SK-N-SH treated with all-trans-retinoic acid at 6 μM for 48 hours (cell line): Measurements from ENCODE around the gene PLXNA4.

Experiments used
- ATAC-seq: fragments of 200-7000 bp; cut with Tn5 transposase; 3 replicates; pipeline ENCODE4 v1.9.1; 2020; ENCODE audit warnings: mild to moderate bottlenecking, moderate library complexity
- ARNTL ChIP-seq: fragments of 450-650 bp; formaldehyde crosslinking; IDR thresholded peaks from 2 replicates; pipeline ENCODE4 v1.5.0; 2020; ENCODE audit warnings: low read depth, mild to moderate bottlenecking, moderate library complexity, borderline replicate concordance
- BACH2 ChIP-seq: fragments of 250-450 bp; sonication (Bioruptor Pico); IDR thresholded peaks from 2 replicates; pipeline ENCODE4 v1.9.0; 2021; ENCODE audit warnings: mild to moderate bottlenecking, borderline replicate concordance
- CREB5 ChIP-seq: fragments of 250-450 bp; sonication (Bioruptor Pico); IDR thresholded peaks from 2 replicates; pipeline ENCODE4 v1.5.1; 2020; ENCODE audit warnings: low read depth, mild to moderate bottlenecking, moderate library complexity
- CSDC2 ChIP-seq: fragments of 250-450 bp; sonication (Bioruptor Pico); IDR thresholded peaks from 2 replicates; pipeline ENCODE4 v1.5.0; 2020; ENCODE audit warnings: mild to moderate bottlenecking, moderate library complexity
- CSRNP3 ChIP-seq: fragments of 250-450 bp; sonication (Bioruptor Pico); IDR thresholded peaks from 2 replicates; pipeline ENCODE4 v1.5.1; 2021; ENCODE audit warnings: mild to moderate bottlenecking, moderate library complexity
- ESRRG ChIP-seq: fragments of 250-450 bp; sonication (Bioruptor Pico); IDR thresholded peaks from 2 replicates; pipeline ENCODE4 v1.6.1; 2021; ENCODE audit warnings: mild to moderate bottlenecking
- GLIS3 ChIP-seq: fragments of 250-450 bp; sonication (Bioruptor Pico); IDR thresholded peaks from 2 replicates; pipeline ENCODE4 v1.5.0; 2020; ENCODE audit warnings: mild to moderate bottlenecking, moderate library complexity
- ISL1 ChIP-seq: fragments of 250-450 bp; sonication (Bioruptor Pico); IDR thresholded peaks from 2 replicates; pipeline ENCODE4 v2.1.2; 2022; ENCODE audit warnings: mild to moderate bottlenecking, moderate library complexity
- POU6F1 ChIP-seq: fragments of 250-450 bp; sonication (Bioruptor Pico); IDR thresholded peaks from 2 replicates; pipeline ENCODE4 v1.8.0; 2021; ENCODE audit warnings: low read depth, mild to moderate bottlenecking, moderate library complexity, borderline replicate concordance
- PPARA ChIP-seq: fragments of 250-450 bp; sonication (Bioruptor Pico); IDR thresholded peaks from 2 replicates; pipeline ENCODE4 v1.5.0; 2020; ENCODE audit warnings: mild to moderate bottlenecking, borderline replicate concordance
- RARB ChIP-seq: fragments of 250-450 bp; sonication (Bioruptor Pico); IDR thresholded peaks from 2 replicates; pipeline ENCODE4 v1.8.0; 2021; ENCODE audit warnings: mild to moderate bottlenecking, moderate library complexity
- SNAI2 ChIP-seq: fragments of 250-450 bp; sonication (Bioruptor Pico); IDR thresholded peaks from 2 replicates; pipeline ENCODE4 v1.5.0; 2020; ENCODE audit warnings: mild to moderate bottlenecking, moderate library complexity
- TSHZ2 ChIP-seq: fragments of 250-450 bp; sonication (Bioruptor Pico); IDR thresholded peaks from 2 replicates; pipeline ENCODE4 v1.5.0; 2020; ENCODE audit warnings: mild to moderate bottlenecking, moderate library complexity
- ZC3H10 ChIP-seq: fragments of 250-450 bp; sonication (Bioruptor Pico); IDR thresholded peaks from 2 replicates; pipeline ENCODE4 v1.5.1; 2021; ENCODE audit warnings: mild to moderate bottlenecking, moderate library complexity
- ZFP3 ChIP-seq: fragments of 250-450 bp; sonication (Bioruptor Pico); IDR thresholded peaks from 2 replicates; pipeline ENCODE4 v1.5.0; 2020; ENCODE audit warnings: mild to moderate bottlenecking, moderate library complexity
- ZNF8 ChIP-seq: fragments of 450-650 bp; formaldehyde crosslinking; IDR thresholded peaks from 2 replicates; pipeline ENCODE4 v1.5.0; 2020; ENCODE audit warnings: mild to moderate bottlenecking, moderate library complexity

PLXNA4 gene

GRCh38 chr7:132152131-132152889 lies 424.0 kb downstream of the PLXNA4 start:
- ATAC-seq: no peak
- TF ChIP-seq CREB5 (CRISPR knock-in tag): no peak

- no peak for ATAC-seq
- TF ChIP-seq ZNF8 (no peak), POU6F1 (CRISPR knock-in tag) (no peak), SNAI2 (CRISPR knock-in tag) (no peak), TSHZ2 (no peak)
These were observed 425.6 kb downstream of the PLXNA4 start for GRCh38 chr7:132150711-132151110.

- TF ChIP-seq TSHZ2 (no peak), ISL1 (CRISPR knock-in tag) (no peak), CSDC2 (CRISPR knock-in tag) (no peak), ZFP3 (CRISPR knock-in tag) (no peak)
- ATAC-seq: no peak
These were observed 426.6 kb downstream of the PLXNA4 start for GRCh38 chr7:132149436-132150304.

GRCh38 chr7:132148876-132149275 lies 427.4 kb downstream of the PLXNA4 start:
- ATAC-seq: no peak
- TF ChIP-seq ISL1 (CRISPR knock-in tag) (no peak), ZC3H10 (CRISPR knock-in tag) (no peak), GLIS3 (CRISPR knock-in tag) (no peak), BACH2 (CRISPR knock-in tag) (no peak), TSHZ2 (no peak), RARB (no peak), POU6F1 (CRISPR knock-in tag) (no peak), ESRRG (CRISPR knock-in tag) (no peak), ZFP3 (CRISPR knock-in tag) (no peak), ARNTL (no peak), PPARA (no peak), CSRNP3 (CRISPR knock-in tag) (no peak), ZNF8 (no peak), CSDC2 (CRISPR knock-in tag) (no peak), SNAI2 (CRISPR knock-in tag) (no peak)
